NT2/D1 (cell line): ENCODE measurements around the gene RPTOR.

Experiments
- DNase-seq: peaks from one replicate; pipeline ENCODE4 v3.0.0-alpha.2; 2011; ENCODE audit warnings: low read depth, low spot score
- H3K27me3 ChIP-seq: 2 replicates; pipeline ENCODE4 v1.6.0; 2011; ENCODE audit warnings: mild to moderate bottlenecking; ENCODE audit not compliant: insufficient read length, insufficient read depth
- H3K36me3 ChIP-seq: 2 replicates; pipeline ENCODE4 v1.6.1; 2011; ENCODE audit warnings: mild to moderate bottlenecking, low read length, mixed read lengths; ENCODE audit not compliant: insufficient read depth, insufficient read length
- H3K4me1 ChIP-seq: 2 replicates; pipeline ENCODE4 v1.5.1; 2011; ENCODE audit not compliant: insufficient read depth, insufficient read length
- H3K4me3 ChIP-seq: 2 replicates; pipeline ENCODE4 v1.5.1; 2011; ENCODE audit warnings: low read depth; ENCODE audit not compliant: insufficient read length
- H3K9ac ChIP-seq: 2 replicates; pipeline ENCODE4 v1.6.0; 2011; ENCODE audit warnings: low read depth; ENCODE audit not compliant: insufficient read length
- H3K9me3 ChIP-seq: 2 replicates; pipeline ENCODE4 v1.5.1; 2011; ENCODE audit warnings: mild to moderate bottlenecking, low read length; ENCODE audit not compliant: insufficient read depth
- SUZ12 ChIP-seq: IDR thresholded peaks from 2 replicates; pipeline ENCODE4 v1.6.1; 2011; ENCODE audit not compliant: insufficient read length, insufficient read depth; ENCODE audit errors: extremely low read depth
- YY1 ChIP-seq: IDR thresholded peaks from 2 replicates; pipeline ENCODE4 v1.6.1; 2011; ENCODE audit not compliant: insufficient read length, insufficient read depth
- ZNF274 ChIP-seq: IDR thresholded peaks from 2 replicates; pipeline ENCODE4 v1.6.1; 2011; ENCODE audit warnings: mild to moderate bottlenecking, low read depth, low read length

RPTOR gene

GRCh38 chr17:80866050-80866793 is 321.6 kb downstream of the RPTOR start:
- Histone ChIP-seq H3K4me1 (peaks cover 6% of the 10 kb centered on the region), H3K9me3 (peaks cover 6% of the 10 kb centered on the region; the same call in 1 of the 2 replicates), H3K4me3 (no peak overlapping the region), H3K27me3 (no peaks in the 10 kb centered on the region), H3K36me3 (peaks cover 16% of the 10 kb centered on the region), H3K9ac (no peak overlapping the region)
- TF ChIP-seq ZNF274 (no peak), YY1 (no peak), SUZ12 (no peak)
- peak; percentile 22 for DNase-seq

GRCh38 chr17:80868022-80868609 is 323.5 kb downstream of the RPTOR start:
- Histone ChIP-seq H3K9me3 (peaks cover 6% of the 10 kb centered on the region; the same call in 1 of the 2 replicates), H3K9ac (no peak overlapping the region), H3K36me3 (peaks cover 4% of the 10 kb centered on the region), H3K27me3 (no peaks in the 10 kb centered on the region), H3K4me3 (no peak overlapping the region), H3K4me1 (peaks cover 12% of the 10 kb centered on the region)
- DNase-seq = no peak
- TF ChIP-seq ZNF274 = no peak

- Histone ChIP-seq H3K36me3 (no peaks in the 10 kb centered on the region), H3K9me3 (no peaks in the 10 kb centered on the region), H3K9ac (no peak overlapping the region), H3K27me3 (no peaks in the 10 kb centered on the region), H3K4me3 (no peak overlapping the region), H3K4me1 (peaks cover 12% of the 10 kb centered on the region)
- TF ChIP-seq ZNF274 (no peak), YY1 (no peak)
- no peak for DNase-seq
Measured at GRCh38 chr17:80869481-80870145, 325.0 kb downstream of the RPTOR start.

DNA sequence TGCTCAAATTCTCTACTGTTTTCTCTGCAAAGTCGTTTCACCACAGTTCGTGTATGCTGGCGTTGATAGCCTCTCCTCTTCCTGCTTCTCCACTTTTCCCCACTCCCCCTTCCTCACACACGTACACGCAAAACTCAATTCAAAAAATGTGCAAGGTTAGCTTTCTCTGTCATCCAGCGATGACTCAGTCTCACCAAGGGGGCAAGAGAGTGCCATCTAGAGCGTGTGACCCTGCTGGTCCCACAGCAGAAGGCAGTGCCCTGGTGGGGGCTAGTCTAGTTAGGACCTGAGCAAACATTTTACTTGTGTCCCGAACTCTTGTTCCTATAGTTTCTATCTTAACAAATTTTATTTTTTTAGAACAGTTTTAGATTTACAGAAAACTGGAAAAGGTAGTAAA is 325.8 kb downstream of the RPTOR start:
- Histone ChIP-seq H3K9me3 (no peaks in the 10 kb centered on the region), H3K4me3 (no peak overlapping the region), H3K9ac (no peak overlapping the region), H3K4me1 (peaks cover 12% of the 10 kb centered on the region), H3K27me3 (no peaks in the 10 kb centered on the region), H3K36me3 (no peaks in the 10 kb centered on the region)
- no peak for TF ChIP-seq ZNF274
- no peak for TF ChIP-seq SUZ12
- no peak for TF ChIP-seq YY1
- DNase-seq = no peak

- Histone ChIP-seq H3K27me3 (no peaks in the 10 kb centered on the region), H3K4me1 (peaks cover 12% of the 10 kb centered on the region), H3K9ac (no peak overlapping the region), H3K36me3 (no peaks in the 10 kb centered on the region), H3K4me3 (no peak overlapping the region), H3K9me3 (no peaks in the 10 kb centered on the region)
- DNase-seq = no peak
- TF ChIP-seq ZNF274 (no peak), YY1 (no peak), SUZ12 (no peak)
Measured at GRCh38 chr17:80871341-80871740, 326.7 kb downstream of the RPTOR start.

GRCh38 chr17:80872001-80872500 is 327.4 kb downstream of the RPTOR start:
- H3K27me3 ChIP-seq = no peaks in the 10 kb centered on the region
- no peak for DNase-seq
- H3K9ac ChIP-seq = no peak overlapping the region
- no peaks in the 10 kb centered on the region for H3K36me3 ChIP-seq
- H3K9me3 ChIP-seq = no peaks in the 10 kb centered on the region
- H3K4me3 ChIP-seq = no peak overlapping the region
- peaks cover 12% of the 10 kb centered on the region for H3K4me1 ChIP-seq
- TF ChIP-seq YY1 (no peak), ZNF274 (no peak), SUZ12 (no peak)
